Fibroblast of lung (primary cell): Measurements from ENCODE around the gene FSTL4. TPM values are rescaled to one million over a fixed set of nuclear protein-coding genes. Genes with fewer than 3 reads are reported as not detected.

Source experiments
- DNase-seq, 2 donors: peaks; one replicate each; pipeline versions ENCODE4 v3.0.0 to v3.0.0-alpha.2; 2010; ENCODE audit warnings: low read depth in 2 of 2
- H2AFZ ChIP-seq: 2 replicates; pipeline ENCODE4 v1.5.1; 2012; ENCODE audit warnings: low read length, control low read depth, inconsistent platforms
- H3K27ac ChIP-seq: 2 replicates; pipeline ENCODE4 v1.5.1; 2011; ENCODE audit warnings: low read length, control low read depth; ENCODE audit not compliant: insufficient read depth
- H3K27me3 ChIP-seq: 2 replicates; pipeline ENCODE4 v1.5.1; 2011; ENCODE audit warnings: mild to moderate bottlenecking, low read length; ENCODE audit not compliant: control insufficient read depth, insufficient read depth
- H3K36me3 ChIP-seq: 2 replicates; pipeline ENCODE4 v1.5.1; 2011; ENCODE audit warnings: low read length; ENCODE audit not compliant: control insufficient read depth, insufficient read depth
- H3K4me1 ChIP-seq: 2 replicates; pipeline ENCODE4 v1.5.1; 2011; ENCODE audit warnings: low read length; ENCODE audit not compliant: control insufficient read depth, insufficient read depth; ENCODE audit errors: extremely low read depth
- H3K4me2 ChIP-seq: 2 replicates; pipeline ENCODE4 v1.5.1; 2011; ENCODE audit warnings: low read length, control low read depth; ENCODE audit not compliant: insufficient read depth; ENCODE audit errors: extremely low read depth
- H3K4me3 ChIP-seq, 4 experiments: fragments of 200-600 bp in 1 of 4; sonication (generic) in 1 of 4; replicated peaks in 1 of 4; 2 replicates each; pipeline ENCODE4 v1.5.1; 2011 to 2016; ENCODE audit warnings: low read length in 4 of 4, low read depth in 3 of 4, mild to moderate bottlenecking in 3 of 4, control low read depth in 2 of 4, inconsistent platforms in 1 of 4, mixed read lengths in 1 of 4; ENCODE audit not compliant: insufficient read depth in 1 of 4; ENCODE audit errors: control extremely low read depth in 1 of 4
- H3K79me2 ChIP-seq: 2 replicates; pipeline ENCODE4 v1.5.1; 2012; ENCODE audit warnings: mild to moderate bottlenecking, low read length, inconsistent platforms; ENCODE audit not compliant: control insufficient read depth, insufficient read depth
- H3K9ac ChIP-seq: 2 replicates; pipeline ENCODE4 v1.5.1; 2011; ENCODE audit warnings: mild to moderate bottlenecking, low read length, control low read depth; ENCODE audit not compliant: insufficient read depth
- H3K9me3 ChIP-seq: 2 replicates; pipeline ENCODE4 v1.5.1; 2012; ENCODE audit warnings: low read depth, low read length; ENCODE audit not compliant: control insufficient read depth, insufficient read depth
- H4K20me1 ChIP-seq: 2 replicates; pipeline ENCODE4 v1.5.1; 2011; ENCODE audit warnings: low read length; ENCODE audit not compliant: control insufficient read depth, insufficient read depth; ENCODE audit errors: extremely low read depth
- EZH2 ChIP-seq: IDR thresholded peaks from 2 replicates; pipeline ENCODE4 v1.5.1; 2012; ENCODE audit warnings: low read length, control low read depth, mild to moderate bottlenecking; ENCODE audit errors: missing control alignments
- polyA plus RNA-seq, 2 donors: library from polyadenylated mRNA; depleted of rRNA in 1 of 2; stranded (reverse) in 1 of 2; unstranded in 1 of 2; fragments of >200 nt; gene quantifications; 2 replicates each; pipeline ENCODE4 v1.2.1, GENCODE V29; 2011 to 2012; ENCODE audit warnings: missing spikeins in 1 of 2
- total RNA-seq: library from RNA; depleted of rRNA; stranded (reverse); fragments of >200 nt; gene quantifications from 2 replicates; pipeline ENCODE4 v1.2.1, GENCODE V29; 2014
- TF ChIP-seq, protein P1 (sequence below), 2 donors: IDR thresholded peaks in 1 of 2; conservative IDR thresholded peaks in 1 of 2; 1 replicate in 1 of 2; 2 replicates in 1 of 2; pipeline ENCODE4 v1.5.1; 2011 to 2012; ENCODE audit warnings: low read length in 2 of 2, control low read depth in 1 of 2, inconsistent platforms in 1 of 2, low read depth in 1 of 2, mild to moderate bottlenecking in 1 of 2

FSTL4 gene
- total and polyA plus RNA-seq, 2 donors (not counting 1 experiment from before 2014, with no cell fraction given), result 0.17 to 0.33 TPM

DNA sequence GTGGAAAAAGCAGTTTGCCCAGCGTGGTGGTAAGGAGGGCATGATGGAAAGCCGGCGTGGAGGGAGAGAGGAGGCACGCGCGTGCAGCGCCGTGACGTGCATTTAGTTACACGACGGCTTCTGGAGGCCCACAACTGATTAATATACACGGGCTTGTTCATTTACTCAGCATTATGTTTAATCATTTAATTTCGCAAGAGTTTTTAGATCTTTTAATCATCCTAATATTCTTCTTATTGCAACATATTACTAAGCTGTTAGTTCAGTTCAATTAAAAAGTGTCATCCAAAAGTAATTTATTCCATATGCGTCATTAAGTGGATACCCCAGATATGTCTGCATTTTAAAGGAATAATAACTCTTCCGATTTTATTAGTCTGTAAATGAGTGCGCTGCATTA lies 340.0 kb downstream of the FSTL4 start:
- Histone ChIP-seq H3K9ac (no peak overlapping the region), H3K27ac (no peak overlapping the region), H3K9me3 (no peaks in the 10 kb centered on the region), H3K79me2 (no peaks in the 10 kb centered on the region), H2AFZ (no peak overlapping the region), H3K4me3 (no peak overlapping the region), H3K4me2 (no peak overlapping the region), H3K27me3 (no peaks in the 10 kb centered on the region), H3K4me1 (no peaks in the 10 kb centered on the region), H4K20me1 (no peaks in the 10 kb centered on the region), H3K36me3 (no peaks in the 10 kb centered on the region)
- no peak for DNase-seq
- no peak for TF ChIP-seq EZH2
- TF ChIP-seq, protein P1, sequence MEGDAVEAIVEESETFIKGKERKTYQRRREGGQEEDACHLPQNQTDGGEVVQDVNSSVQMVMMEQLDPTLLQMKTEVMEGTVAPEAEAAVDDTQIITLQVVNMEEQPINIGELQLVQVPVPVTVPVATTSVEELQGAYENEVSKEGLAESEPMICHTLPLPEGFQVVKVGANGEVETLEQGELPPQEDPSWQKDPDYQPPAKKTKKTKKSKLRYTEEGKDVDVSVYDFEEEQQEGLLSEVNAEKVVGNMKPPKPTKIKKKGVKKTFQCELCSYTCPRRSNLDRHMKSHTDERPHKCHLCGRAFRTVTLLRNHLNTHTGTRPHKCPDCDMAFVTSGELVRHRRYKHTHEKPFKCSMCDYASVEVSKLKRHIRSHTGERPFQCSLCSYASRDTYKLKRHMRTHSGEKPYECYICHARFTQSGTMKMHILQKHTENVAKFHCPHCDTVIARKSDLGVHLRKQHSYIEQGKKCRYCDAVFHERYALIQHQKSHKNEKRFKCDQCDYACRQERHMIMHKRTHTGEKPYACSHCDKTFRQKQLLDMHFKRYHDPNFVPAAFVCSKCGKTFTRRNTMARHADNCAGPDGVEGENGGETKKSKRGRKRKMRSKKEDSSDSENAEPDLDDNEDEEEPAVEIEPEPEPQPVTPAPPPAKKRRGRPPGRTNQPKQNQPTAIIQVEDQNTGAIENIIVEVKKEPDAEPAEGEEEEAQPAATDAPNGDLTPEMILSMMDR (conservative IDR thresholded peaks at IDR 0.05 in 1 of 2, IDR thresholded peaks at IDR 0.05 in 1 of 2; ENCODE audit: low read depth in 1 of 2, low read length in 2 of 2), result no peak

DNA sequence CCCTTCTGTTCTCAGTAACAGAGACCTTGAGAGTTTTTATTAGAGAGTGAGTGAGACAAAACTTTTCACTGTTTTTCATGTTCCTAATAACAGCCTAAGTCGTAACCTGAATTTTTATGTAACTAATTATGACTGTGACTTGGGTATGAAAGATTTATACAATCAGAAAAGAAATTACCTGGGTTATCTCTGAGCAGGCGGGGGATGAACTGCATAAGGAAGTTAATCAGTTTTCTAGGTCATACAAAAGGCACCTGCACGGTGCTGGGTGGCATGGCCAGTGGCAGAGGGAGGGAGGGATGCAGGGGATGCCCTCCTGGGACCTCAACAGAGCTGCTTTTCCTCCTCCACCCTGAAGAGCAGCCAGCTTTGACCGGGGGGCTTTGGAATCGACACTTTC lies 340.7 kb downstream of the FSTL4 start:
- H3K27me3 ChIP-seq, result no peaks in the 10 kb centered on the region
- H3K79me2 ChIP-seq, result no peaks in the 10 kb centered on the region
- H3K36me3 ChIP-seq, result no peaks in the 10 kb centered on the region
- H3K4me1 ChIP-seq, result no peaks in the 10 kb centered on the region
- no peak overlapping the region for H3K27ac ChIP-seq
- H3K9me3 ChIP-seq, result no peaks in the 10 kb centered on the region
- no peak overlapping the region for H3K9ac ChIP-seq
- TF ChIP-seq EZH2, result no peak
- TF ChIP-seq, protein P1 (conservative IDR thresholded peaks at IDR 0.05 in 1 of 2, IDR thresholded peaks at IDR 0.05 in 1 of 2; ENCODE audit: low read depth in 1 of 2, low read length in 2 of 2), result no peak
- H3K4me3 ChIP-seq, result no peak overlapping the region
- no peaks in the 10 kb centered on the region for H4K20me1 ChIP-seq
- H3K4me2 ChIP-seq, result no peak overlapping the region
- no peak overlapping the region for H2AFZ ChIP-seq
- DNase-seq, result no peak

DNA sequence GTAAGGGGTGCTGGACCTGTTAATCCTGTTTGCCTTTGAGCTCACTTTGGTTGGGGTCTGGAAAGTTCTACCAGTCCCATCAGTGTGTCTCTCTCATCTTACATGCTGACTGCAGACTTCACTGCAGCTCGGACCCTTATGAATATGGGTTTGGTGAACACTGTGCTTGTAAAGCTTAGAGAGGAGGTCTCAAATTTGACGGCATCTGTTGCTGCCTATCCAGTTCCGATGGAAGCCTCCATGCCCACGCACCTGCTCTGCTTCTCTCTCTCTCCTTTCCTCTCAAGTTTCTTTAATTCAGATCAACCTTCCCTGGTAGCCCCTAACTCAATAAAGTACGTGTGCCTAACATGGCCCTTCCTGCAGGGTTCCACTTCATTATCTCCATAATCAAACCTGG lies 342.6 kb downstream of the FSTL4 start:
- Histone ChIP-seq H3K4me2 (no peak overlapping the region), H3K36me3 (no peaks in the 10 kb centered on the region), H3K27ac (no peak overlapping the region), H3K27me3 (no peaks in the 10 kb centered on the region), H3K4me1 (no peaks in the 10 kb centered on the region), H2AFZ (no peak overlapping the region), H3K79me2 (no peaks in the 10 kb centered on the region), H3K9me3 (no peaks in the 10 kb centered on the region), H4K20me1 (no peaks in the 10 kb centered on the region), H3K9ac (no peak overlapping the region), H3K4me3 (no peak overlapping the region)
- no peak for DNase-seq
- TF ChIP-seq, protein P1 (conservative IDR thresholded peaks at IDR 0.05 in 1 of 2, IDR thresholded peaks at IDR 0.05 in 1 of 2; ENCODE audit: low read depth in 1 of 2, low read length in 2 of 2), result no peak
- no peak for TF ChIP-seq EZH2
